Germinal center (tissue), 1 donor: ENCODE measurements around the gene PRKG1.
"Not testable (repeated sequence)": the region's sequence is repeated elsewhere in the genome, so short reads cannot be mapped to it uniquely, and the experiment has no call there.

Experiments
- DNase-seq: peaks from one replicate; pipeline ENCODE4 v3.0.0; 2012; ENCODE audit warnings: mixed read lengths, low spot score

PRKG1 gene

DNA sequence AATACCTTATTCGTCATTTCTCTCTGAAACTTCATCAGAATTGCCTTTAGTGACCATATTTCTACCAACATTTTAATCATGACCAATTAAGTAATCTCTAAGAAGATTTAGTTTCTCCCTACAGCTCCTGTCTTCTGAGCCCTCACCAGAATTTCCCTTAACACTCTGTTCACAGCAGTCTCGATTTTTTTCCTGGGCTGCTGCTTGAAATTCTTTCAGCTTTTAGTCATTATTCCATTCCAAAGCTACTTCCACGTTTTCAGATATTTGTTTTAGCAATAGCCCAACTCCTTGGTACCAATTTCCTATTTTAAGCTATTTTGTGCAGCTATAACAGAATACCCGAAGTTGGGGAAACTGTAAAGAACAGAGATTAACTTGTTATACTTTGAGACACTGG lies 1047.4 kb downstream of the PRKG1 start:
- DNase-seq: no peak

DNA sequence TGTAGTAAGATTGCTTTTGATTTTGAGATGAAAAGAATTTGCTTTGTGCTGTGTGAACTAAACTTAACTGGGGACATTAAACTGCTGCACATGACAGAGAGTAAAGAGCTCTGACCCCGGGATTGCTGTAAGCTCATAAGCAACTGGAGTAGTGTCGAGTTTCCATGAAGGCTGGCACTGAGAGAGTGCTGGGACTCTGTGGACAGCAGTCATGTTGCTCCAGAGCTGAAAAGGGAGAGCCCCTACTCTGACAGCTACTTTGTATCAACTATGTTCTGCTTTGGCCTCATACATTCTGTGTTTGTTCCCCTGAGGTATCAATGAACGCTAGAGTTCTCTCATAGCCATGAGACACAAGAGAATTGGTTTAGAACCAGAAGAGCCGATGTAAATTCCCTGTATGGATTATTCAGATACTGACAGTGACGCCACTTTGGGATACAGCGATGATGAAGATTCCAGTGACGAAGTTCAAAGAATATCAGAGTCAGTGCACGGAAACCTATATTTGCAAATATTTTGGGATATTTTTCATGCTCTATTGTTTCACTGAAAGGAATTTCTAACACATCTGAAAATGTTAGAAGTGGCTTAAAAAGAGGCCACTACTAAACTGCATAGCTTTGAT lies 1053.9 kb downstream of the PRKG1 start:
- no peak for DNase-seq

DNA sequence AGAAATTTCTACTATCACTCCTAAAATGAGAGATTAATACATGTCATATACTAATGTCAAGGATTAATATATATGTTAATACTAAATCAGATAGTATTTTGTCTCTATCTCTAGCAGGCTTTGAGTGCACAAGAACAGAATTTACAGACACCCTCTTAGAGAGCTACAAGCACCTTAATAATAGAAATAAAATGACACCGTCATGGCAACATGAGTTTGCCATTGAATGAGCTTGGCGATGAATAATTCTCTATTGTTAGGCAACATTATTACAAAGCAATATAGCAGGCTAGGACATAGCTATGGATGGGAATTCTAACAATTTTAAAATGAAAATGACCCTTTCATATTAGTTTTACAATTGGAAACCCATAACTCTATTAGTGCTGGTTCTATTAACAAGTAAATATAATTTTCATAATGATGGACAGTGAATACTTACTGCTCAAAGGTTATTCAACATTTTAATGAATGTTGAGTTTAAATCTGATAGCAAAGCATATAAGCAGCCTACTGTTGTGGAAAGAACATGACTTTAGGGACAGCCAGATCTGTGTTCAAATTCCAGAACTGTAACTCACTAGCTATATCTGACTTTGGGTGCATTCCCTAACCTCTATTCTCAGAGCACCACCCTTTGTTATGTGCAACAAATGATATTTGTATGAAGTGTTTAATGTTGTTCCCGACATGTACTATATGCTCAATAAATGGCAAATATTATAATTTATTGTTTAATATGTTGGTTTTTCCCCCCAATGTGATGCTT lies 1055.3 kb downstream of the PRKG1 start:
- DNase-seq: no peak

DNA sequence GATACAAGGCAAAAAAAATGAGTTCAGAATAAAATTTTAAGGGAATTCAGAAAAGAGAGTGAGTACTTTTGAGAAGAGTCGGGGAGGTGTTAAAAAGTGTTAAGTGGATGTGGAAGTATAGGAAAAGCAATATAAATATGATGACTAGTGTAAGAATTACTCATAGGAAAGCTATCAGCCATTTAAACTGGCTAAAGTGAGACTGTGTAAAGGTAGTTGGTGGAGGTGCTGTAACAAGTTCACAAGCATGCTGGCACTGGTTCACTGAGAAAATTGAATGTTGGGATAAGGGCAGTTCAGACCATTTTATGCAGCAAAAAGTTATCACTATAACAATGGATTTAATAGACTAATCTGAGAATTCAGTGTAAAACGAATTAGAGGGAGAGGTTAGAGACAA lies 1060.8 kb downstream of the PRKG1 start:
- no peak for DNase-seq

DNA sequence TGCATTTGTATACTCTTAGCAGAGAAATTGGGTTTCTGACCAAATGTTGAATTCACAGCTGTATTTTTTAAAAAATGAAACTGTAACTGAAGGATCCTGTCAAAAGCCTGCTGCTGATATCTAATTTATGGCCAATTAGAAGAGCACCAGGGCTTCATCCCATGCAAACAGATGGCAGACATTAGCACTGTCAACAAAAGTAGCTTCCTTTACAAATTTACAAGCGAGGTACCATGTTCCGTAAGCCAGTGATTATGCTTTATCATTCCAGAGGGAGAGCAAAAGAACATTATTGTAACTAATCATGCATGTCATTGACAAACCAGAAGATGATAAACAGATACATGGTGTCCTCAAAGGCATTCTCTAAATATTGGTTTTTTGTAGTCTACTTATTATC lies 1062.6 kb downstream of the PRKG1 start:
- no peak for DNase-seq

DNA sequence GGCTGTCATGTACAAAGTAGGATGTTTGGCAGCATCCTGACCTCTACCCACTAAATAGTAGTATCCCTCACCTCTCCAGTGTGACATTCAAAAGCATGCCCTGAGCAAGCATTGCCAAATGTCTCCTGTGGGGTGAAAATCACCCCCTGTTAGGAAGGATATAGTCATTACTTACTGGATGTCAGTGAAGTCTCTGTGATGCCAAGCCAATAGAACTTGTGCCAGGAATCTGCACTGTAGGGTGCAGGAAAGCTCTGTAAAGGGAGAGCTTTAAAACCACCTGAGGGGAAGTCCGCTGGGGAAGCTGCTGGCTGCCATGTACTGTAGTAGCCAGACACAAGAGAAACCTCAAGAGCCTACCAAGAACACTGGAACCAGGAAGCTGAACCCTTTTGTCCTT lies 1069.1 kb downstream of the PRKG1 start:
- DNase-seq: no peak

DNA sequence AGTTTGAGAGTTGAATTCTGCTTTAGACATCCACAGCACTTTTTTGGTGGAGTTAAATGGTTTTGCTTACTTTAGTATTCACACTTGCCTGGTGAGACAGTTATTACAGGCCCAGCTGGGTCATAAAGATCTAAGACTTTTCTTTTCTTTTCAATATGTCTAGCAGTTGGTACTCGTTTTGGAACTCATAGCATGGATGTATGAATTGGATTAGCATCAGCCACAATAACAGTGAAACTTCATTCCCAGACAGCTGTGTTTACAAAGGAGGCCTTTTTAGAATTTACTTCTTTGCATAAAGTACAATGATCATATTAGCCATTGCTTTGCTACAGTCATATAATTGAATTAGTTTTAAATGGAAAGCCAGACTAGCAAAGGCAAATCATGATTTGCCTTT lies 1071.3 kb downstream of the PRKG1 start:
- no peak for DNase-seq

DNA sequence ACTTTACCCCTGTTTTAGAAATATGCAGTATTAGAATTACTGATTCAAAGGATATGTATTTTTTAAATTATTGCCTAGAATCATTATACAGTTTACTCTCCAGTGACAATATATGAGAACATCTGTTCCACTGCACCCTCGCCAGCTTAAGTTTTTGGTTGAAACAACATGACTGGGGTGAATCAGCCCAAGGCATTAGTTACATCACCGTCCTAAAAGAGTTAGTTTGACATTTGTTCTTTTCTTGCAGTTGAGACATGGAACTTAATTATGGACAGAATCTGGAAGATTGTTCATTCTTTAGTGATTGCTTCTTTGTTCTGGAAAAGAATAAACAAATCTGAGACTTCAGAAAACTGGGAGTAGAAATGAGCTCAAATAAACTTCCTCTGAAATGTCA lies 1072.5 kb downstream of the PRKG1 start:
- DNase-seq: no peak

DNA sequence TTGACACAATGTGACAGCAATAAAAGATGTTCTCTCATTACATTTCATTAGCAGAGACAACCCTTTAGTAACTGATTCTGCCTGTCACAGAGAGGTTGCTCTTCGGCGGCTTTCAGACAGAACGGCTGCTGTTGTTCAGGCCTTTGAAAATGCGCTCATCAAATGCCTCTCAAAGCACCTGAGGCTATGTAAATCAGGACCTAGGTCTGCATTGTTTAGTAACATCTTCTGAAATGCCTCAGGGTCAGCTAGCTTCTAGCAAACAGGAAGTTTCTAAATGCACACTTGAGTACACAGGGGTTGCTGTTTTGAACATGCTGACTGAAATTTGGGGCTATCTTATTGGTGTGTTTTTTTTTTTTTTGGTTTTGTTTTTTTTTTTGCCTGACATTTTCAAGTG lies 1096.5 kb downstream of the PRKG1 start:
- no peak for DNase-seq

DNA sequence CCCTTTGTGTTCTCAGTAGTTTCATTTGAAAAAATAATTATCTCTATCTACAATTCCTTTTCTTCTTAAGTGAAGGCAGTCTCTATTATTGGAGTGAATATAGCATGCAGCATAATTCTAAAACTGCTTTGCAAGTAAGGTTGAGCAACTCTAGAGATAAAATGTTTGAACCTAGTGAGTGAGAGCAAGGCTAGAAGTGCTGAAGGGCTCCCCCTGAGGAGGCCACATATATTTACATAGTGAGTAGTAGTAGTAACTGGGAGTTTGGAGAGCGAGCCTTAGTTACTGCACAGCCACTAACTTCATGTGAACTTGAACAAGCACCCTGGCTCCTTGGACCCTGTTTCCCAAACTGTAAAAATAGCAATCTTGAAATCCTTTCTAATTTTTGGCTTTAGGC lies 1098.3 kb downstream of the PRKG1 start:
- no peak for DNase-seq

DNA sequence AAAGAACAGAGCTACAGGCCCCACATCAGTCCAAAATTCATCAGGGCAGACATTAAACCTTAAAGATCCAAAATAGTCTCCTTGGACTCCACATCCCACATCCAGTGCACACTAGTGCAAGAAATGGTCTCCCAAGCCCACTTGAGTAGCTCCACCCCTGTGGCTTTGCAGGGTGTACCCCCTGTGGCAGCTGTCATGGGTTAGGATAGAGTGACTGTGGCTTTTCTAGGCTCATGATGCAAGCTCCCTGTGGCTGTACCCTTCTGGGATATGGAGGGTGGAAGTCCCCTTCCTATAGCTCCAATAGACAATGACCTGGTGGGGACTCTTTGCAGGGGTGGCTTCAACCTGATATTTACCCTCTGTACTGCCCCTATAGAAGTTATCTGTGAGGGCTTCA lies 1111.0 kb downstream of the PRKG1 start:
- no peak for DNase-seq

DNA sequence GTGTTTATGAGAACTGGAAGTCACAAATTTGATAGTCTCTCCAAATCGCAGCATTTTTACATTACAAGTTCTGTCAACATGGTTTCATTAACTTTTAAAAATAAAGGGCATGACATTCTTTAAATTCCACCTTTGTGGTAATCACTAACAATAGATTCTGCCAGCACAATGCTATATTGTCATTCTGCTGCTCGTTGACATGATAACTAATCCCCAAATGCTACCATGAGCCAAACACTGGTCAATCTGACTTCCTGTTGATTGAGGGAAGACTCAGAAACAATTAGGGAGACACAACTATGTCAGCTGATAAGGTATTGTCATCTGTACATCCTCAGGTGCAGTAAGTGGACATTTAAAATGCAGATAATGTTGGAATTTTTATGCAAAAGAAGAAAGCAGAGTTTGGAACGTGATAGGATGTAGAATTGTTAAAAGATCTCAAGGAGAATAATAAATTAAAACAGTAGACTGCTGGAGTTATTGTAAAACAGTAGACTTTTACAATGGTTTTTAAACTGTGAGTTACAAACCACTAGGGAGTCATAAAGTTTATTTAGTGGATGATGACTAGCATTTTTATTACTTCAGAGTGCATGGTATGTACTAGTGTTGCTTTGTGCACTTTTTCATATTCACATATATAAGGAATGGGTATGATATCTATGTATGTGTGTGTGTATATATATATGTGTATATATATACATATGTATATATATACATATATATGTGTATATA lies 1113.4 kb downstream of the PRKG1 start:
- no peak for DNase-seq

DNA sequence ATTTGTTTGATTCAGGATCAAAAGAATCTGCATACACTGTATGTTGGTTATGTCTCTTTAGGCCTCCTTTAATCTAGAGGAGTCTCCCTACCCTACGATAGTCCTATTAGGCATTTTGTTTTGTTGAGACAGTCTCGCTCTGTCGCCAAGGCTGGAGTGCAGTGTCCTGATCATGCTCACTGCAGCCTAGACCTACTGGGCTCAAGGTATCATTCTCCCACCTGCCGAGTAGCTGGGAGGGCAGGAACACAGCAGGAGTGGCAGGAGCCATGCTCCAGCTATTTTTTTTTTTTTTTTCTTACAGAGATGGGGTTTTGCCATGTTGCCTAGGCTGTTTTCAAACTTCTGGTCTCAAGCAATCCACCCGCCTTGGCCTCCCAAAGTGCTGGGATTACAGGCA lies 1116.8 kb downstream of the PRKG1 start:
- no peak for DNase-seq

DNA sequence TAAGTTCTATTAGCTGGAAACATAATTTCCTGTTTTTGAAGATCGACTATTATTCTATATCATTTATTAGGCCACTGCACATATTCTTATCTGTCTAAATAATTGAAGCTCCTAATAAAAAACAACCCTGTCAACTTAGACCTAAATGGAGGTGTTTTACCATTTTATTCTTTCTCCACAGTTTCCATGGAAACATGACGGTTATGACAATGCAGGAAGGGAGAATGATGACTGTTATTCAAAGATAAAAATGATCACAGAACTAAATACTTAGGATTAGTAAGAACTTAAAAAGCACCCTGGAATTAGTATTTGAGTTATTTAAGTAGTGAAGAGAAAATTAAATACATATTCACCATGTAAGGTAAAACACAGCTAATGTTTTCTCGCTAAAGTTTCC lies 1119.9 kb downstream of the PRKG1 start:
- DNase-seq: no peak

DNA sequence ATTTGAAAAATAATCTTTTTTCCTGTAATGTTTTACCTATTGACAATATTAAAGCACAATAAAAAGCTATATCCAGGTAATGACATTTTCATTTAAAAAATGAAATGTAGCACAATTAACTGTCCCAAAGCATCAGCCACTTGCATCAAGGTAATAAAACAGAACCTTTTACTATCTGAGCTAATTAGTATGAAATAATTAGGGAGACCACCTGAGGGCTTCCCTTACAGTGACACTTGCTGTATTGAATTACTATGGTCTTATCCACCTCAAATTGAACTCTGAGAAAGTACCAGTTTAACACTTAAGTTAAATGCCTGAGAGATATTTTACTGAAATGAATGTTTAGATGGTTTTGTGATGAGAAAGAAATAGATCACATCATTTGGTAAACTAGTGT lies 1120.4 kb downstream of the PRKG1 start:
- DNase-seq: no peak

DNA sequence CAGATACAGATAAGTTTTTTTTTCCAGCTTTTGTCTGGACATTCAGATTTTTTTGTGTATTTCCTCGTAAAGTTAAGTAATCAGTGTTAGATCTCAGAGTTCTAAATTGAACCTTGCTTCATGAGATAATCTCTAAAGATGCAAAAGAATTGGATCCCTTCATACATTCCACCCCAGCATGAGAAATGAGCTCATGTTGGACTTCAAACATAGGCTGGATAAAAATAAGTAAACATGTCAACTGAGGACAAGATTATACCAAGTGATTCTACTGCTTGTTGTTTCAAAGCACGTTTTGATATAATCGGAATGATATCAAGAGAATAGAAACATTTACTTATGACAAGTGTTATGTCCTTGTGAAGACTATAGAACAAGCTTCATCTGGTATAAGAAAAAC lies 1122.8 kb downstream of the PRKG1 start:
- no peak for DNase-seq

DNA sequence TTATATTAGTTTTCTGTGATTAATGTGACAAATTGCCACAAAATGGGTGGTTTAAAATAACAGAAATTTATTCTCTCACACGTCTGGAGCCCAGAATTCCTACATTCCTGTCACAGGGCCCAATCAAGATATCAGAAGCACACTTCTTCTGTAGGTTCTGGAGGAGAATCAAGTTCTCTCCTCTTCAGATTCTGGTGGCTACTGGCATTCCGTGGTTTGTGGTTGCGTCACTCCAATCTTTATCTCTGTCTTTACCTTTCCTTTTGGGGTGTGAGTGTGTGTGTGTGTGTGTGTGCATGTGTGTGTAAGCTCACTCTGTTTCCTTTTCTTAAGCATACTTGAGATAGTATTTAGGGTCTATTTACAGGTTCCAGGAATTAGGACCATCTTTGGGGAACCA lies 1124.3 kb downstream of the PRKG1 start:
- no peak for DNase-seq

DNA sequence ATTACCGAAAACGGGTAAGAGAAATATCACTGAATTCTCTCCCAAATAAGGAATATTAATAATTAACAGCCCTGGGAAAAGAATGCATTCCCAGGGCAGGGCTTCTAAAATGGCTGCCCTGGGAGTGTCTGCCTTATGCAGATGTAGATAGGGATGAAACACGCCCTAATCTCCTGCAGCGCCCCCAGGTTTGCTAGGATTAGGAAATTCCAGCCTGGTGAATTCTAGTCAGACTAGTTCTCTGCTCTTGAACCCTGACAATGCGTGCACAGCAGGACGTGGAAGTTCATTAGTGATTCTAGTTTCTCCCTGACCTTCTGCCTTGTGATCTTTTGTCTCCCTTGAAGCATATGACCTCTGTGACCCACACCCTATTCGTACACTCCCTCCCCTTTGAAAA lies 1130.6 kb downstream of the PRKG1 start:
- not testable (repeated sequence) for DNase-seq

DNA sequence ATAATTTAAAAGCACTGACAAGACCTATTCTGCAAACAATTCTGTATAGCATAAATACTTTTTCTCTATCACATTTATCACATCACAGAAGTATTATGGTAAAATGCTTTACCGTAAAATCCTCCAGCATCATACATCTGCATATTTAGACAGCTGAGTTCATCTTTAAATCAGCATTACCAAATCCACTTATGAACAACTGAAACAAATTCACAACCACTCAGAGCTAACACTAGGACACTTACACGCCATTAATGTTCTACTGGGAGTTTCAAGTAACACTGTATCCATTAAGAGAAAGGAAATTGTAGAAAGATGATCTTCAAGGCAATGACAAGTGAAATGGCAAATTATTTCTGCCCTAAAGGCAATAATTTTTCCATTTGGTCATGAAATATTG lies 1134.1 kb downstream of the PRKG1 start:
- no peak for DNase-seq

DNA sequence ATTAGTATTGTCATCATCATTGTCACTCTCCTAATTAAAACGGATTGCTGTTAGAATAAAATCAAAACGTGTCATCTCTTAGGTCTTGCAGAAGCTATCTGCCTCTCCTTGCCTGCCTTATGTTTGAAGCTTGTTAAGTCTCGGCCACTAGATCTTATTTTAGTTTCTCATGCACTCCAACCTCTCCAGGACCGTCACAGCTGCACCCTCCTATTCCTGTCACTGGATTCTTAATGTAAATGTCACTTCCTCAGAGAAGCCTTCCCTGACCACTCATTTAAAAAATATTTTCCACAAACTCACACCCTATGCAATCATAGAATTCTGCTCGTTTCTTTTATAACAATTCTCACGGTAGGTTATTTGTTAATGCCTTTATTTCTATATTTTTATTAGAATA lies 1135.9 kb downstream of the PRKG1 start:
- no peak for DNase-seq

DNA sequence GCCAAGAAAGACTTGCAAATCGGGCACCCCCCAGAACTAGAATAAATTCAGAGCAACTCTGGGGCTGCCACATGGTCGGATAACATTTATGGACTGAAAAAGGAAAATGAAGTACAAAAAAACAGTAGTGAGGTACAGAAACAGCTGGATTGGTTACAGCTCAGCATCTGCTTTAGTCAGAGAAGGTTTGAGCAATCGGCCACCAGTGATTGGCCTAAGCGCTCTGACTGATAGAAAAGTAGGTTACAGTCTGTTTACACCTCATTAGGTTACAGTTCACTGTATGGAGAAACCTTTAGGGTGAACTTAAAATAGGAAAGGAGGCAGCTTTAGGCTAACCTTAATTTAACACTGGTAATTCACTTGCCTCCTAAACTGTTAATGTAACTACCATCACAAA lies 1137.8 kb downstream of the PRKG1 start:
- DNase-seq: no peak

DNA sequence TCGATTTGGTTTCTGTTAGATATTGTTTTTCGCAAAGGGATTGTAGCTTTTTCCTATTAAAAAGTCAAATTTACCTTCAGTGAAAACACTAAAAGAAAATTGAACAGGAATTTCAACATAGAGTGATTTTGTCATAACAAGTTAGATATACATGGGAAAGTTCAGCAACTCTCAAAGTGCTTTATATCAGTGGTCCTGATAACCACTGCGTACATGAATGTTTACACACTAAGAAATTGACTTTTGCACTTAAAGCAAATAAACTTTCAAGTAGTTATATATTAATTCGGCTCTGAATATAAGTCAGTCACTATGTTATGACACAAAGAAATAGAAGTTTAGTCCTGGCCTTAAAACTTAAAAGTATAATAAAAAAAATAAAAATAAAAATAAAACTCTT lies 1138.5 kb downstream of the PRKG1 start:
- no peak for DNase-seq

DNA sequence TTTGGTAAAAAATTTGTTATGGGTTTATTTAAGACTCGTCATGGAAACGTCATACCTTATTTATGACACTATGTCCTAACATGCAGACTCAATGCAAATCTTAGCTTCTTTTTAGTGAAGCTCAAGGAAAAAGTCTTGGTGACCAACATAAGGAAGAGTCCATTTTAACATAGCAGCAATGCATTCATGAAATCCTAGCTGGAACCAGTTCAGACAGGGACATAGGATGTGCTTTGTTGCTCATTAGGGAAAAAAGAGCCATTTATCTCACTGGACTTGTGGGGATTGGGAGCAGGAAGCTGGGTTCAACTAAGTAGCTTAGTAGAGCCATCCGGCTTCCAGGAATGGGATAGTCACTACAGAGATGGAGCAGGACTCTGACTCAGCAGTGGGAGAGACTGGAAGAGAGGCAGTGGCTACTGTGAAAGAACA lies 1139.0 kb downstream of the PRKG1 start:
- no peak for DNase-seq
